HPDE6-E6E7 (cell line): Measurements from ENCODE around the gene PRRC2A.

Source experiments
- DNase-seq: peaks from one replicate; pipeline ENCODE4 v3.0.0; 2011; ENCODE audit warnings: missing footprints; ENCODE audit errors: extremely low spot score

Gene PRRC2A

DNA sequence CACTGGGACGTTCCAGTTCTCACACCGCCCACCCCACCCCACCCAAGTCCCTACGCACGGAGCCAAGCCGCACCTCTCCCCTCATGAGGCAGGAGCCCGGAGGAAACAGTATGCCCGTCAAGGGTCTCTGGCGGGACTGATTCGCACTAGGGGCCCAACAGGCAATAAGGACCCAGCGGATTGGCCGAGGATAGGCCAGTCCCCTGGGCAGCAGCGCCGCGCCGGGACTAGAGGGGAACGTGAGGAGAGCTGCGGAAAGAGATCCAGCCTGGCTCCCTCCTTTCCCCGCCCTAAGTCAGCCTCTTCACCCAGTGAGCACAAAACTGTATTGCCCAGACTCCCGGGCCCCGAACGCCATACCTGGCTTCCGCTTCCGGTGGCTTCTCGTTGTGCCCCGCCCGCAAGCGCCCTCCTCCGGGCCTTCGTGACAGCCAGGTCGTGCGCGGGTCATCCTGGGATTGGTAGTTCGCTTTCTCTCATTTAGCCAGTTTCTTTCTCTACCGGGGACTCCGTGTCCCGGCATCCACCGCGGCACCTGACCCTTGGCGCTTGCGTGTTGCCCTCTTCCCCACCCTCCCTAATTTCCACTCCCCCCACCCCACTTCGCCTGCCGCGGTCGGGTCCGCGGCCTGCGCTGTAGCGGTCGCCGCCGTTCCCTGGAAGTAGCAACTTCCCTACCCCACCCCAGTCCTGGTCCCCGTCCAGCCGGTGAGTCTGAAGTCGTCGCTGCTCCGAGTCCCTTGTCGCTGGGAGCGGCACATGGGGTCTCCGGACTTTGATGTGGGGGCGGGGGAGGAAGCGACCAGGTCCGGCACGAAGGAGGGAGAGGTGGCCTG is 45.2 kb downstream of the PRRC2A start, which contains the start of gene CSNK2B:
CSNK2B (plus strand) TSS at position 580 of the 836 bp plus-strand sequence. CDS start 752 bp downstream, outside the sequence.
- DNase-seq, result peak; percentile 96

DNA sequence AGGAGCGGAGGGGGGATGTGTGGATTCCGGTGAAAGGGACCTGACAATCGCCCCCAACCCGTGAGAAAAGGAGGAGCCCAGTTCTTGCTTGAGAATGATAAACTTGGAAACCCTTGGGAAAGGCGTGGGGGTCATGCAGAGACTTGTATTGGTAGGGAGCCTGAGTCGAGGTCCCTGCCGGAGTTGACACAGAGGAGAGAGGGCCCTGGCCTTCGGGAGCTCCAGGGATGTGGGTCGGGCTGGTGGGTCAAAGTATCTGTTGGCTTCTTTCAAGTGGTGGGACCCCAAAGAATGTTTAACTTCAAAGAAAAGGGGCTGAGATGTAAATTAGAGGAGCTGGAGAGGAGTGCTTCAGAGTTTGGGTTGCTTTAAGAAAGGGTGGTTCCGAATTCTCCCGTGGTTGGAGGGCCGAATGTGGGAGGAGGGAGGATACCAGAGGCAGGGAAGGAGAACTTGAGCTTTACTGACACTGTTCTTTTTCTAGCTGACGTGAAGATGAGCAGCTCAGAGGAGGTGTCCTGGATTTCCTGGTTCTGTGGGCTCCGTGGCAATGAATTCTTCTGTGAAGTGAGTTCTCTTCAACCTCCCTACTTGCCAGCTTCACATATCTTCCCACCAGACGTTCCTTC is 45.9 kb downstream of the PRRC2A start:
- DNase-seq, result no peak

DNA sequence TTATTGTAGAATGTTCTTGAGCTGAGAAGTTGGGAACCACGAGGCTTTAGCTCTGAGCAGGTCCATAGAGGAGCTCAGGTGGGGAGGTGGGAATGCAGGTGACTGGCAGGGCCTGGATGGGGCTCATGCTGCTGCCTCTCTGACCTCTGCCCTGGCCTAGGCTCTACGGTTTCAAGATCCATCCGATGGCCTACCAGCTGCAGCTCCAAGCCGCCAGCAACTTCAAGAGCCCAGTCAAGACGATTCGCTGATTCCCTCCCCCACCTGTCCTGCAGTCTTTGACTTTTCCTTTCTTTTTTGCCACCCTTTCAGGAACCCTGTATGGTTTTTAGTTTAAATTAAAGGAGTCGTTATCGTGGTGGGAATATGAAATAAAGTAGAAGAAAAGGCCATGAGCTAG is 49.2 kb downstream of the PRRC2A start, which contains the start of gene LY6G5B:
LY6G5B (plus strand) TSS at position 301 of the 400 bp plus-strand sequence. CDS start 975 bp downstream, outside the sequence.
- no peak for DNase-seq

DNA sequence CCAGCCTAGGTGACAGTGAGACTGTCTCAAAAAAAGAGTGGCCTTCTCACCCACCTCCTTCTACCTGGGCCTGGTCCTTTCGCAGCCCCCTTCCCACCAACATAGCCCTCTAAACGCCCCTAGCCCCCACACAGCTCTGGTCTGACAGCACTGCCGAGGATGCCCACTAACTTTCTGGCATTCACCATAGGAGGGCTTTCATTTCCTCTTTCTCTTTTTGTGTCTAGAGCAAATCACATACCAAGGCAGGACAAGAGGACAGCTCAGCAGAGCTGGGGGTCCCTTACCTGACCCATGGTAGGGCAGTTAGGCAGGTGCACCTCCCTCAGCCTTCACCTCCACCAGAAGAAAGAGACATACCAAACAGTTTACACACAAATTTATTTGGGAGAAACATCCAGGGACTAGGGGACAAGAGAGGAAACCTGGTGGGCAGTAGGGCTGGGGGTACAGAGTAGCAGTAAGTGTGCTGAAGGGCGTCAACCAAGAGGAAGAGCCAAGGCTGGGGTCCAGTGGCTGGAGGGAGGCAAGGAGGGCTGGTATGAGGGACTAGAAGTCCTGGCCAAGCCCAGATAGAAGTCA is 55.9 kb downstream of the PRRC2A start:
- DNase-seq, result no peak

DNA sequence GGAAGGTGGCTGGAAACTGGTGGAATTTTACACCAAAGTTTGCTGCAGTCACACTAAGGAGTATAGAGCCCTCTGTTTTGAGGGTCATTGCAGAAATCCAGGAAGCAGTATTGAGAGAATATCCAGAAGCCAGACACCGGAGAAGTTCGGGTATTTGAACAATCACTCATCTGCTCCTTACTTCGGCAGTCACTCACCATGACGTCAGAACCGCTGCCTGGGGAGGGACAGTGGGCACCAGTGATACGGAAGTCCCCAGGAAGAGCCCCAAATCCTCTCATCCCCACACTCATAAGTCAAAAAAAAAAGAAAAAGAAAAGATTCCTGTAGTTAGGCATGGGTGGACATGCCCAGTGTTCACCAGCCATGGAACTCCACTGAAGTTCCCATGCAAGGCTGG is 56.4 kb downstream of the PRRC2A start:
- DNase-seq, result no peak

DNA sequence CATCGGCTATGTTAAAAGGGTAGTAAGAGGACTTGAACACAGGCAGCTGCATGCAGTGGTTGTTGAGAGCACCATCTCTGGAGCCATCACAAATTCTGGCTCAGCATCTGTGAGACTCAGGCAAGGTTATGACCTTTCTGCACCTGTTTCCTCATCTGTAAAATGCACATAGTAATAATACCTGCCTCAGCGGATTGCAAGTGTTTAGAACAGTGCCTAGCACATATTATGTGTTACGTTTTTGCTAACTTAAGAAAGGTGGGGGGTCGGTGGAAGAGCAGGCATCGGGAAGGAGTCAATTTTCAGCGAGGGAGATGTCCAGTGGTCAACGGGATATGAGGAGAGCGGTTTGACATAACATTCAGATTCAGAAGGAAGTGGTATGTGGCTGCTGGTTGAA is 57.4 kb downstream of the PRRC2A start:
- no peak for DNase-seq

DNA sequence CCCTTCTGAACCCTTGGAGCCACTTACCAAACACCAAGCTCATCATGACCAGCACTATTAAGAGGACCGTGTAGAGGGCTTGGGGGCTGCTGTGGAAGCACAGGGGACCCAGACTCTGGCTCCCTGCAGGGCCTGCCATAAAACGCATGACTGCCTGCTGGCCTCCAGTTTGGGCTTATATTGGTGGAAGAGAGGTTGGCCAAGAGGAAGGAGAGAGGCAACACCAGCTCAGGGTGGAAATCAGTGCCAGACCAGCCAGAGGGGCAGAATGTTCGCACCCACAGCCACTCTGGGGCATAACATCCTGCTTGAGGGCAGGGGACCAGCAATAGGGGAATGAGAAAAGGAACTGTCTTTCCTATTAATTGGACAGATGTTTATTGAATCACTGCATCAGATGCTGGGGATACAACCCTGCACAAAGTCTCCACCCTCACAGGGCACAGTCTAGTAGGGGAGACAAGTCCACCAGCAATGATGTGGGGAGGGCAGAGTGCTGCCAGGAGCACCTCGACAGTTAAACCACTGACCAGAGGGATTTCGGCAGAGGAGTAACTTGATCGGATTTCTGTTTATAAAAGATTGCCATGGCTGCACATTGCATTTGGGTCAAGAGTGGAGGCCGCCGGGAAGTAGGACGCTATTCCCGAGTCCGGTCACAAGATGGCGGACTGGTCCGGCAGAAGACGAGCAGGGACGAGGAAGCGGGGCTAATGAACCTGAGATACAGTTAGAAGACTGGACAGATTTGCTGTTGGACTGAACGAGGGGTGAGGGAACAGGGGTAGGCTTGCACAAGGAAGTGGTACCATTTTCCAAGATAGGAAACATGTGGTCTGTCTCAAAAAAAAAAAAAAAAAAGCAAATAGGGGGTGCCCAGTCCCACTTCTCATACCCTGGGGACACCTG is 60.0 kb downstream of the PRRC2A start, which contains the start of gene LY6G5C:
LY6G5C (minus strand) TSS at position 842 of the 909 bp plus-strand sequence; CDS start at position 148, 694 bp downstream.
- peak; percentile 69 for DNase-seq

DNA sequence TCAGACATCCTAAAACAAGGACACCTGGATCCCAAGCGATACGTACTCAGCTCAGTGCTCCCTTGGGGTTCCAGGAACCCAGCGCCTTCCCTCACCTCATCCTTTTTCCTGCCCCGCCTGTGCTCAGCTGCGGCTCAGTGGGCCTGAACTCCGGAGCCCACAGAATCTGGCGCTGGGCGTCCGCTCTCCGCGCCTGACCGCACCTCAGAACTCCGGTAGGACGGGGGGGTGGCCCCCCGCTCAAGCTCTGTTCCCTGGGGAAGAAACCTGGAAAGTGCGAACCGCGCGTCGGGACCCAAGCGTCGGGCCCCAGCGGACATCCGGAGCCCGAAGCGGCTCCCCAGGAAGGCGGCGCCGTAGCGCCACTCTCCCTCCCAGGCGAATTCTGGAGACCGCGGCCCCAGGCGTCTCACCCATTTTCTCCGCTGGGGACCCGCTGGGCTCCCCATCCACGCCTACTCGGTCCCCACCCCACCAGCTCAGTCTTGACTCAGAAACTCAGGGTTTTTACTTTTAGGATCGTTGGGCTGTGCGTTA is 60.7 kb downstream of the PRRC2A start:
- no peak for DNase-seq

DNA sequence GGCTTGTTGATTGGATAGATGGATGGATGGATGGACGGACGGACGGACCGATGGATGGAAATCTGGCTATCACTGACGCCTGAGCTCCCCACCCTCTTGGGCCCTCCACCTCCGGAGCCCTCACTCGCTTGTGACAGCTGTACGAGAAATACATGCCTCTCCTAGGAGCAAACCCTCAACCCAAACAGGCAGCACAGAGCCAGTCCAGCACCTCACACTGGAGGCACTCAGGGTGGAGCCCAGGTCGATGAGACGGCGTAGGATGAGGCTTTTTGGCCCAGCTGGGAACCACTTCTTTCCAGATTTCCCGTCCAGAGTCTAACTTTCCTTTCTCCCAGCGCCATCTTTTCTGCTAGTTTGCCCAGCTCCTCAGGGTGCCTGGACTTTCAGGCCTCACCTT is 63.1 kb downstream of the PRRC2A start:
- no peak for DNase-seq

DNA sequence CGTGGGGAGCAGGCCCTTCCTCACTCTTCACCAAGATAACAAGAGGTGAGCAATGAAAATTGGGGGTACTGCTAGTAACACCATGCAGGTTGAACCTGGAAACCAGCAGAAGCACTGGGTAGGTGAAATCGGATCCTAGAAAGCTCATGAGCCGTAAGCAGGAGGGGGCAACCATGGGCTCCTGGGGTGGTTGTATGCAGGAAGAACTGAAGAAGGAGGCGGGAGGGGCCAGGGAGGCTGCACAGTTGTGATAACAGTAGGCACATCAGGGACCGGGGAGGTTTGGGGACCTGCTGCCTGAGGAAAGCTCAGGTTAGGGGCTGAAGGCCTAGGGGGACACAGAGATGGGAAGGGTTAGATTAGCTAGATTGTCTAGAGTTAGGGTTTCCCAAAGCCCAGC is 66.0 kb downstream of the PRRC2A start:
- no peak for DNase-seq

DNA sequence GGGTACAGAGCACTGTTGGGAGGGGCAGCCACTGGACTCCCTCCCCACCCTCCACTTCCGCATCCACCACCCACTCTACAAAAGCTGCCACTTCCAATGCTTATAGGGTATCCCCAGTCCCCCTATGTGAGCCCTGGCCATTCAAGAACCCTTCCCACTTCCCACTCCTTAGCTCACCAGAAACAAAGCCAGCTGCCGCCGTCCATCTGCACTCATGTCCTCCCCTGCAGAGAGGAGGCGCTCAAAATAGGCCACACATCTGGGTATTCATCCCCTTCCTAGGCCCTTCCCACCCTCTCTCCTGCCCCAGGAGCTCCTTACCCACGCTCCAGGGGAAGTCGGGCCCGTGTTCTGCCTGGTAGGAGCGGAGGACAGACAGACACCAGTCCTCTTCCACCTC is 66.8 kb downstream of the PRRC2A start:
- DNase-seq, result no peak
